Measurements from ENCODE around the gene IL1RAPL2.

IL1RAPL2 gene

DNA sequence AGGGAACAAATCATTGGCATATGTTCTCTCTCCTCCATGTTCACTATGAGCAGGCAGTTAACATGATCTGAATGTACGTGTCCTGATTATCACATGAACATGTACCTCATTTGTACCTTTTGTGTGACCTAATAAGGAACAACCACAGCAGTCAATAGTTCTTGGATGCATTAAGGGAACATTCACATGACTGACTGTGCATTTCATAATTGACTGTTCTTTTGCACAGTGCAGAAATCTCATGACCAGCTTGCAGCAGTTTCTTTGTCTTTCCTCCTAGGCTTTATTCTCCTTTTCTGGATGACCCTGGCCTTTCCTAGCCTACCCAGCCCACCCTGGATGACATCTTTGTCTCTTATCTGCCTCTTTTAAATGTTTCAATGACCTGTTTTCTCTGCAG is 711.1 kb downstream of the IL1RAPL2 start:
- DNase-seq, result no peak

DNA sequence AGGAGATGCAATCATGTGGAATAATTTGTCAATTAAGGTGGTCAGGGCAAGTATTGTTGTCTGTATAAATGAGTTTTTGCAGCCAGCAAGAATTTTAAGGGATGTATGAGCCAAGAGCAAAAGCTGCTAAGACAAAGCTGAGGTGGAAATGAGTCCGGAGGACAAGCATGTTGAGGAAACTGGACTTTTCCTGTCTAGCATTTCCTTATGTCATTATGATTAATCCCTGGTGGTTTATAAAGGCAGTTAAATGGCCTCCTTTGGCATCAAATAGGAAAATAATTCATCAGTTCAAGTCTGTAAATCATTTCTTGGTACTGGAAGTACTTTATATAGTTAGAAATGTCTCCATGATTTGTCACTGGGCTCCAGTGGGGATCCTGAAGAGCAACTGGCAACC is 716.1 kb downstream of the IL1RAPL2 start:
- DNase-seq, result no peak

GRCh38 chrX:105297041-105297440 is 731.0 kb downstream of the IL1RAPL2 start:
- no peak for DNase-seq

- DNase-seq, result no peak
These were observed 733.3 kb downstream of the IL1RAPL2 start for GRCh38 chrX:105299286-105299685.

- no peak for DNase-seq
These were observed 736.2 kb downstream of the IL1RAPL2 start for GRCh38 chrX:105302246-105302645.

- DNase-seq, result no peak
These were observed 741.8 kb downstream of the IL1RAPL2 start for GRCh38 chrX:105307762-105308161.

DNA sequence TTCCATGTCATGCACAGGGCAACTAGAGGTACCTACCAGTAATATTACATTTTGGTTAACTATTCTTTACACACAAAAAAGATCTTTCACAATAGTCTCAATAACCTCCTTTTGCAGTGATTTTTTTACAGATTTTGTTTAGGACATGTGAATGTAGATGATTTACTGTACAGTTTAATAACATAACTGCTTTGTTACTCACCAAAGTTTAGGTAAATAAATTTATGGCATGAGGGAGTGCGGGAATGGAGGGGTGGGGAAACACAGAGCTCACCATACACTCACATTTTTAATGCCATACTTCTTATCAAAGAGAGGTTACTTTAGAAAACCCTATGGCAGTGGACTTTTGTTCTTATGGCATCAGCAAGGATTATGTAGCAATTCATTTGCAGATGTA is 747.6 kb downstream of the IL1RAPL2 start:
- DNase-seq, result no peak

- DNase-seq, result no peak
These were observed 748.5 kb downstream of the IL1RAPL2 start for GRCh38 chrX:105314458-105314857.

DNA sequence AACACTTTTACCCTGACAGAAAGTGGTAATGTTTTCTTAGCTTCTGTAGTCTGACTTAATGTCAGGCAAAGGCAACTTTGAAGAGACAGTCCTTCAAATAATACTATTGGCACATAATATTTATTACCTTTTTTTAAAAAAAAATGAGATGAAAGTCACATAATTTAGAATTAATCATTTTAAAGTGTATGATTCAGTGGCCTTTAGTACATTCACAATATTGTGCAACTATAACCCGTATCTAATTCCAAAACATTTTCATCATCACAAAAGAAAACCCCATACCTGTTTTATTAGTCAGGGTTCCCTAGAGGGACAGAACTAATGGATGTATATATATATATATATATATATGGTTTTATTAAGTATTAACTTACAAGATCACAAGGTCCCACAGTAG is 749.2 kb downstream of the IL1RAPL2 start:
- no peak for DNase-seq

DNA sequence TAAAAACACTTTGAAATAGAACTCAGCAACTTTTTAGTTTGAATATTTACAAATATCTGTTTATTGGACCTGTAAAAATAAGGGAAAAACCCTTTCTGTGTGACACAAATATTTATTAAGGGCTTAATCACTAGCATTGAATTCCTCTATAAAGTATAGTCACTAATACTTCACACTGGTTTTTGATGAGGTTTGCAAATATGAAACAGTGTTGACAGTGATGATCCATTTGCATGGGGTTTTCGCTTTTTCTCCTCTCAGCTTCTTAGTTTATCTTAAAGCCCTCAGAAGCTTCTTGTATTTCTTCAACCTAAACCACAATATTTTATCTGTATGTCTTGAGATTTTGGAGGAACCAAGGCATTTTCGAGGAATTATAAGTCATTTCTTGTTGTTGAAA is 751.1 kb downstream of the IL1RAPL2 start:
- no peak for DNase-seq

- DNase-seq, result no peak
These were observed 757.9 kb downstream of the IL1RAPL2 start for GRCh38 chrX:105323928-105324327.

DNA sequence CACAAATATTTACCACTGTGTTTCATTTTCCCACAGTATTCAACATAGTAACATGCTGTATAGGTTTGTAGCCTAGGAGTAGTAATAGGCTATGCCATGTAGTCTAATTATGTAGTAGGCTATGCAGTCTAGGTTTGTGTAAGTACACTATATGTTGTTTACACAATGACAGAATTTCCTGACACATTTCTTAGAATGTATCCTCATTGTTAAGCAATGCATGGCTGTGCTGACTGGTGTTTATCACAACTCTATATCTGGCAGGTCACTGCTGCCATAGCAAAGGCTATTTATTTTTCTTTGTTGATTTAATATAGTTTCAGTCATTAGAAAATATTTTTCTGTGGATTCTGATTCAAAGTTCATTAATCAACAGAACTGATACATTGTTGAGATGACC is 762.8 kb downstream of the IL1RAPL2 start:
- DNase-seq, result no peak

- DNase-seq, result no peak
These were observed 765.2 kb downstream of the IL1RAPL2 start for GRCh38 chrX:105331244-105331643.

- DNase-seq, result no peak
These were observed 781.4 kb downstream of the IL1RAPL2 start for GRCh38 chrX:105347373-105347772.

DNA sequence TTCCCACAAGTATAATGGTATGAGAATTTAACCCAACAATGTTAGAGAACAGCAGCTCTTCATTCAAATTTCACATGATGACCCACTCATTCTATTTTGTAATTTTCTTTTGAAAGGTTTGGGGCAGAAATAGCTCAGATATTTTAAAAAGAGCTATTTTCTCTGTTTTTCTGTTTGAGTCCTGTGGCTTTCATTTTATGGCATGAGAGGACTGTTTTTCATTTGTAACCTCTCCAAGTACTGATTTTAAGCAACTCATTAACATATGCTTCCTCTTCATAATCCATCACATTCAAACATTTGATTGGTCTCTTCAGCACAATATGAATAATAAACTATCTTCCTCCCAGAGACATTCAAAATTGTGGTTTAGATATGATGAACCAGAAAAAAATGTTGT is 783.5 kb downstream of the IL1RAPL2 start:
- DNase-seq, result no peak

- DNase-seq, result no peak
These were observed 809.8 kb downstream of the IL1RAPL2 start for GRCh38 chrX:105375816-105376215.

DNA sequence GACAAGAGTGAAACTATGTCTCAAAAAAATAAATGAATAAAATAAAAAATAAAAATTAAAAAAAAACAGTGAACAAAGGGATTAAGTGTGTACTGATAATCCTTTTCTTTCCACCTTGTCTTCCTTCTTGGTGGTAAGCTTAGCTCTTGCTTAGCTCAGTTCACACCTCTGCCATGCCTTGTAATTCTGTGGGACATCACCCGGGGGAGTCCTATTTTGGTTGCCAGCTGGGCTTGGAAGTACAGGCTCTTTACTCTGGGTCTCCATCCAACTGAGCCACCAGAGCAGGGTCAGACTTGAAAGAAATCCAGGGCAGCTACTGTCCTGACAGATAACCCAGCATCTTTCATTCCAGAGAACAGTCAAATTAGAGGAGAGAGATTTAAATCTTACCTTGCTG is 858.7 kb downstream of the IL1RAPL2 start:
- DNase-seq, result no peak

- no peak for DNase-seq
These were observed 885.4 kb downstream of the IL1RAPL2 start for GRCh38 chrX:105451401-105451800.

- no peak for DNase-seq
These were observed 892.8 kb downstream of the IL1RAPL2 start for GRCh38 chrX:105458846-105459245.

DNA sequence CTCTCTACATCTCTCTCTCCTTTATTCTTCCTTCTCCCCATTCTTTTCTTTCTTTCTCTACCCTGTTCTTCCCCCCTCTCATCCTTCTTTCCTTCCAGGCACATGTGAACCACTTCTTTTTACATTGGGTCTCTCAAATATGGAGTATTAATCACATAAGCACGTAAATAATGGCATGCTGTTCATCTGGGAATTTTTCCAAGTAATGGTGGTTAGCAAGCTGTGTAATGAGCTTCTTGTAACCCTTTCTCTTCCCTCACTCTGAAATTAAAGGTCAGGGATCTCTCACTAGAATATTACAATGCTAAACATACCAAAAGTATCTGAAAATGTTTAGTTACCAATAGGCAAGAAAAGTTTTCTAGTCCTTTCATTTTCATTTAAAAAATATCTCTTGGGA is 894.4 kb downstream of the IL1RAPL2 start:
- no peak for DNase-seq

DNA sequence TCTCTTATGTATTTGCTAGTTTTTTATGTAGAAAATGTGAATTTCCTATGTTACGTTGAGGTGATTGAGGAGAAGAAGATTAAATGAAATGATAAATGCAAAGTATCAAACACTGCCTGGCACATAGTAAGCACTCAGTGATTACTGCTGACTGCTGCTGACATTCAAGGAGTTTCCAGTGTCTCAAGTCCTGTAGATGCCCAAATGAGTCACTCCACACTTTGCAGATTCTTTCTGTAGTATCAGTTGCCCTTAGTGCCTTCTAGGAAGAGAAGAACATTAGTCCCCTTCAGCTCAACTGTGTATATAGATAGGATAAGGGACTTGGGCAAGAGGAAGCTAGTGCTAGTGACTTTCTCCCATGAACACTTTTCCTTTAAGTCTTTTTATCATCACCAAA is 895.0 kb downstream of the IL1RAPL2 start:
- DNase-seq, result no peak

- no peak for DNase-seq
These were observed 896.2 kb downstream of the IL1RAPL2 start for GRCh38 chrX:105462186-105462585.

GRCh38 chrX:105463473-105463872 is 897.5 kb downstream of the IL1RAPL2 start:
- no peak for DNase-seq

DNA sequence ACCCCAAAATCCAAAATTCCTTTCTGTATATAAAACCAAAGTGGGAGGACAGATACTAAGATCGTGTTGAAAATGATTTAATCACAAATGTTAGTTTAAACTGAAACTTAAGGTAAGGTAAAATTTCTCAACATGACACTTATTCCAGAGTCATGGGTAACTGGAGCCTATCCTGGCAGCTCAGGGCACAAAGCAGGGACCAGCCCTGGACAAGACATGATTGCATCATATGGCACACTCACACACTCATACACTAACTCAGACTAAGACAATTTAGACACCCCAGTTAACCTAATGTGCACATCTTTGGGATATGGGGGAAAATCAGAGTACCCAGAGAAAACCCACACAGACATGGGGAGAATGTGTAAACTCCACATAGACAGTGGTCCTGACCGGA is 898.6 kb downstream of the IL1RAPL2 start:
- no peak for DNase-seq

- DNase-seq, result no peak
These were observed 902.7 kb downstream of the IL1RAPL2 start for GRCh38 chrX:105468741-105469140.

GRCh38 chrX:105471597-105471996 is 905.6 kb downstream of the IL1RAPL2 start:
- no peak for DNase-seq
